Activated naive CD4-positive, alpha-beta T cell treated with anti-CD3 and anti-CD28 coated beads, Interleukin-2, amount 50 U/mL, for 72 hours (primary cell): Measurements from ENCODE around the gene LRRC3C. TPM values are rescaled to one million over a fixed set of nuclear protein-coding genes. Genes with fewer than 3 reads are reported as not detected.
A peak's percentile ranks its signal among the peaks of the same experiment; 100 is the strongest.
"Not testable (repeated sequence)": the region's sequence is repeated elsewhere in the genome, so short reads cannot be mapped to it uniquely, and the experiment has no call there.

Experiments used
- ATAC-seq, 2 donors: fragments of 150-1000 bp; cut with Tn5 transposase; 2 replicates each; pipeline ENCODE4 v1.10.0; 2021; ENCODE audit warnings: mild to moderate bottlenecking in 2 of 2, moderate library complexity in 2 of 2
- DNase-seq, 2 donors: peaks; one replicate each; pipeline ENCODE4 v3.0.0; 2021 to 2022; ENCODE audit warnings: low spot score in 2 of 2
- H3K27ac Mint-ChIP-seq, 2 donors: one replicate each; pipeline ENCODE4 v1.8.0; 2022; ENCODE audit warnings: mild to moderate bottlenecking in 2 of 2, mixed read lengths in 2 of 2
- H3K36me3 Mint-ChIP-seq, 2 donors: one replicate each; pipeline ENCODE4 v1.8.0; 2022; ENCODE audit warnings: mixed read lengths in 2 of 2
- H3K9me3 Mint-ChIP-seq, 2 donors: one replicate each; pipeline ENCODE4 v1.8.0; 2022; ENCODE audit warnings: mixed read lengths in 2 of 2
- total RNA-seq, 2 donors: library from RNA; stranded (reverse); gene quantifications; one replicate each; pipeline ENCODE4 v1.2.3, GENCODE V29; 2022

Gene LRRC3C, protein sequence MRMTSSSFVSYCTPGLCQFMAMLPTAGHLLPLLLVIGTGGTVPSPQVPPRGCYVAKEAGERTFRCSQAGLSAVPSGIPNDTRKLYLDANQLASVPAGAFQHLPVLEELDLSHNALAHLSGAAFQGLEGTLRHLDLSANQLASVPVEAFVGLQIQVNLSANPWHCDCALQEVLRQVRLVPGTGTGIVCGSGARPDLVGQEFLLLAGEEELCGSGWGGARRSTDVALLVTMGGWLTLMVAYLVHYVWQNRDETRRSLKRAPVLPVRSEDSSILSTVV
- total RNA-seq = not detected

DNA sequence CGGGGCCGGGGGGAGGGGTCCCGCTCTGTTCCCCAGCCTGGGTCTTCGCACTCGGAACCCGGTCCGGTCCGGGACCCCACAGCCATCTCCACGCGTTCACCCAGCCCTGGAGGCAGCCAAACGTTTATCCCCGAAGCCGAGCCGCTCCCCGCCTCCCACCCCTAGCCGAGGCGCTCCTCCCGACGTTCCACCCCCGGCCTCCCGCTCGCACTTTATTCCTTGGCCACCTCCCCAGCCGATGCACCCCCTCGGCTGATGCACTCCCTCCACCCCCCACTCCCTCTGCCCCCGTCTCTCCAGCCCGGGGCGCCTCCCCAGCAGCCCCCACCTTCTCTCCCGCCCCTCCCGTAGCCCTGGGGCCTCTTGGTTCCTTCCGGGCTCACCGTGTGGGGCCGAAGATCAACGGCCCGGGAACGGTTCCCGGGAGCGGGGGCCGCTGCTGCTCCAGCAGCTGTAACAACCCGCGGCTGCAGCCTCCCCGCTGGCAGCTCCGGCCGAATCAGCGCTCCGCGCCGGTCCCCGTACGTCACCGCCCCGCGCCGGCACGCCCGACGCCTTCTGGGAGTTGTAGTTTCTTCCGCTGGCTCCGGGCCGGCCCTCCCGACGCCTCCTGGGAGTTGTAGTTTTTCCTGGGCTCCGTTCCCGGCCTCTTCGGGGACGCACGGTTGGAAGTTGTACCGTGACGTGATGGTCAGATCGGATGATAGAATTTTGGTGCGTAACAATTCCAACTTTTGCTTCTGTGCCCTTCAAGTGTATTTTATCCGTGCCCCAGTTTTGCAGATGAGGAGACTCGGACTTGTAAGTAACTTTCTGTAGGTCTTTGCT, at the start of gene LRRC3C, which contains the start of gene ORMDL3:
Gene LRRC3C (plus strand): TSS at position 632 of the 828 bp plus-strand sequence. CDS start 13,792 bp downstream, outside the sequence.
Gene ORMDL3 (minus strand): TSS at position 501 of the 828 bp plus-strand sequence. CDS start 3,398 bp downstream, outside the sequence.
- Mint-ChIP-seq H3K27ac (peak within 1 kb of the TSS; percentile 94 to 96), H3K9me3 (no peaks in the 10 kb centered on the region)
- peak; percentile 93 to 95 for ATAC-seq

DNA sequence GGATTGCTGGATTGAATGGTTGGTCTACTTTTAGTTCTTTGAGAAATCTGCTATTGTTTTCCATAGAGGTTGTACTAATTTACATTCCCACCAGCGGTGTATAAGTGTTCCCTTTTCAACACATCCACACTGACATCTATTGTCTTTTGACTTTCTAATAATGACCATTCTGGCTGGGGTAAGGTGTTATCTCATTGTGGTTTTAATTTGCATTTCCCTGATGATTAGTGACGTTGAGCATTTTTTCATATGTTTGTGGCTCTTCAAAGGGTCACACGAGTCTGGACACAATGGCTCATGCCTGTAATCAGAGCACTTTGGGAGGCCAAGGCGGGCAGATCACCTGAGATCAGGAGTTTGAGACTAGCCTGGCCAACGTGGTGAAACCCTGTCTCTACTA, 41.4 kb upstream of the LRRC3C start:
- H3K27ac Mint-ChIP-seq, DNase-seq, H3K9me3 Mint-ChIP-seq, H3K36me3 Mint-ChIP-seq, ATAC-seq: not testable (repeated sequence)

More for the DNA sequence above, at the start of gene LRRC3C, which contains the start of gene ORMDL3:
- peaks cover 12 to 22% of the 10 kb centered on the region in 2 donors for H3K36me3 Mint-ChIP-seq
- peak; percentile 92 to 94 for DNase-seq

DNA sequence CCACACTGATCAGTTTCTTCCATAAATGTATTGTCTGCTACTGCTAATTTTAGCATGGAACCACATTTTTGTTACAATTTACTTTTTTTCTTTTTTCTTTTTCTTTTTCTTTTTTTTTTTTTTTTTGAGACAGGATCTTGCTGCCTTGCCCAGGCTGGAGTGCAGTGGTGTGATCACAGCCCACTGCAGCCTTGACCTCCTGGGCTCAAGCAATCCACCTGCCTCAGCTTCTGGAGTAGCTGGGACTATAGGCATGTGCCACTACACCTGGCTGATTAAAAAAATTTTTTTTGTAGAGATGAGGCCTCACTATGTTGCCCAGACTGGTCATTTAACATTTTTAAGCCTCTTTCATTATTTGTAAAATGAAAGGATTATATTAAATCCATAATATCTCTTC, 40.5 kb upstream of the LRRC3C start:
- Mint-ChIP-seq H3K27ac (no peak overlapping the region), H3K9me3 (no peaks in the 10 kb centered on the region), H3K36me3 (no peaks in the 10 kb centered on the region)
- no peak for ATAC-seq
- DNase-seq = no peak

DNA sequence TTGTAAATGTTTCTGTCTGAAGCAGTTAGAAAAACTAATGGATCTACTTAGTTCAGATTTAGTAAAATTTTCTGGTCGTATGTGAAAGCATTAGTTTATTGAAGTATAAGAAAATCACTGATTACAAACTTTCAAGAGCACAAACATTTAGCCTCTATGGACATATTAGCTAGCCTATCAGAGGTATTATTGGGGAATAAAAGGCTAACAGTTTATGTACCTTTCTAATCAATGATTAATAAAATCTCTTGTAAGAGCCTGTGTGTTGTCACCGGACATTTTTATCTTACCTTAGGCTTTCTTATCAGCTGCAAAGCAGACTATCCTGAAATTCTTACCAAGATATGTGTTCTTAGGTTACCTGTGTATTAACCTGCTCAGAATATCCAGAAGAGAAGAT, 38.3 kb upstream of the LRRC3C start:
- Mint-ChIP-seq H3K36me3 (no peaks in the 10 kb centered on the region), H3K27ac (no peak overlapping the region), H3K9me3 (no peaks in the 10 kb centered on the region)
- no peak for DNase-seq
- no peak for ATAC-seq

DNA sequence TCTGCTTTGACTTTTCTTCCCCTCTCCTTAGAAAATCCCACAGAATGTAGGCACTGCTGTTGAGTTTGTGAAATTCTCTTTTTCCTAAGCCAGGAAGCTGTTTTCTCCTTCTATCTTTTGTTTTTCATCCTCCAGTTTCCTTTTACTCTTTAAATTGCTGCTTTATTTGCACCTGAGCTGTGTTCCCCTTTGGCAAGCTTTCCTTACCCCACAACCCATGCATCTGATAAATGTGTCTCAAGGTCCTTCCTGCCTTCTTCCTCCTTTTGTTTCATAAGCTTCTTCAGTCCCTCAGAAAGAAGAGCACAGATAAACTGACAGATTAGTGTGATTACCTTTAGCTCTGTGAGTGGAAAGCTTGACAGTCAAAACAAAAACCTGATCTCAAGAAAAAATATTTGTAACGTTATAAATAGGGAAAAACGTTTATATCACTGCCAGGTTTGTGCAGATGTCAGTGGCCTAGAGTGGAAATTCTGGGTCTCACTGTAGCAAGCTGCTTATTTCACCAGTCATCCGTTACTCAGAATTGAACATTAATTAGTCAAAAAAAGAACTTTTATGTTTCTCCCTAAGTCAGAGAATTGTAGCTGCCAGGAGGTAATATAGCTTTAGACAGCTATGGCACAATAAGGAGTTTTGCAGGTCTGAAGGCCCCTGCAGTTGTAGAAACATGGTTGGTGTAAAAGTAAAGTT, 32.7 kb upstream of the LRRC3C start:
- DNase-seq (no peak), ATAC-seq (peak in 1 of 2 donors; percentile 71)
- H3K9me3 Mint-ChIP-seq = no peaks in the 10 kb centered on the region
- H3K36me3 Mint-ChIP-seq = no peaks in the 10 kb centered on the region
- no peak overlapping the region for H3K27ac Mint-ChIP-seq

DNA sequence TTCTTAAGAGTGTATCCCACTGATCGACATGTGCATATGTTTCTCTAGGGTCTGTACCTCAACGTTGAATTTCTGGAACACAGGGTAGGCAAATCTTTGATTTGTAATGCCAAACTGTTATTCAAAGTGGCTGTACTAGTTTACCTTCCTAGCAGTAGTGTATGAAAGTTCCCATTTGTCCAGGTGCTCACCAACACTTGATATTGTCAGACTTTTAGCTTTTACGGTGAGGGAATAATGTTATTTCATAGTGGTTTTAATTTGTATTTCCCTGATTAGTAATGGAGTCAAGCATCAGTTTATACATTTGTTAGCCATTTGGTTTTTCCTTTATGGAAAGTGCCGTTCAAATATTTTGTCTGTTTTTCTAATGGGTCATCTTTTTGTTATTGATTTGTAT, 29.4 kb upstream of the LRRC3C start:
- no peak for ATAC-seq
- DNase-seq = no peak
- Mint-ChIP-seq H3K9me3 (no peaks in the 10 kb centered on the region), H3K36me3 (no peaks in the 10 kb centered on the region), H3K27ac (no peak overlapping the region)

DNA sequence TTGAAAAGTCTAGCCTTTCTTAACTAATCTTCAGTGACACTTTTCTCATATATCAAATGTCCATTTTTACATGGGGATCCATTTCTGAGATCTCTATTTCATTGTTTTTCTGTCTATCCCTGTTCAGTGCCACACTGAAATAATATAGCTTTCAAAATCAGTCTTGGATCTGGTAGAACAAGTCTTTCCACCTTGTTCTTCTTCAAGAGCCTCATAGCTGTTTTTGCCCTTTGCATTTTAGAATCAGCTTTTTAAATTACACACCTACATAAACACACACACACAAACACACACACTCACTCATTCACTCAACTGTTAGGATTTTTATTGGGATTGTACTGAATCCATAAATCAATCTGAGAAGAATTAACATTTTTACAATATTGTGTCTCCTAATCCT, 28.3 kb upstream of the LRRC3C start:
- ATAC-seq = no peak
- peaks cover 0 to 5% of the 10 kb centered on the region in 2 donors for H3K36me3 Mint-ChIP-seq
- no peak overlapping the region for H3K27ac Mint-ChIP-seq
- no peaks in the 10 kb centered on the region for H3K9me3 Mint-ChIP-seq
- DNase-seq = no peak

DNA sequence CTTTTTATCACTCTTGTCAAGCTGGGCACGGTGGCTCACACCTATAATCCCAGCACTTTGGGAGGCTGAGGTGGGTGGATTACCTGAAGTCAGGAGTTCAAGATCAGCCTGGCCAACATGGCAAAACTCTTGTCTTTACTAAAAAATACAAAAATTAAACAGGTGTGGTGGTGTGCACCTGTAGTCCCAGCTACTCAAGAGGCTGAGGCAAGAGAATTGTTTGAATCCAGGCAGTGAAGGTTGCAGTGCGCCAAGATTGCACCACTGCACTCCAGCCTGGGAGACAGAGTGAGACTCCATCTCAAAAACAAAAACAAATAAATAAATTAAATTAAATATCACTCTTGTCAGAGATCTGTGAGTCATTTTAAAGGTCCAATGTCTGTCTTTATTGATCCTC, 25.5 kb upstream of the LRRC3C start:
- not testable (repeated sequence) for DNase-seq, H3K9me3 Mint-ChIP-seq, ATAC-seq, H3K27ac Mint-ChIP-seq
- H3K36me3 Mint-ChIP-seq = peaks cover 11 to 13% of the 10 kb centered on the region in 2 donors

DNA sequence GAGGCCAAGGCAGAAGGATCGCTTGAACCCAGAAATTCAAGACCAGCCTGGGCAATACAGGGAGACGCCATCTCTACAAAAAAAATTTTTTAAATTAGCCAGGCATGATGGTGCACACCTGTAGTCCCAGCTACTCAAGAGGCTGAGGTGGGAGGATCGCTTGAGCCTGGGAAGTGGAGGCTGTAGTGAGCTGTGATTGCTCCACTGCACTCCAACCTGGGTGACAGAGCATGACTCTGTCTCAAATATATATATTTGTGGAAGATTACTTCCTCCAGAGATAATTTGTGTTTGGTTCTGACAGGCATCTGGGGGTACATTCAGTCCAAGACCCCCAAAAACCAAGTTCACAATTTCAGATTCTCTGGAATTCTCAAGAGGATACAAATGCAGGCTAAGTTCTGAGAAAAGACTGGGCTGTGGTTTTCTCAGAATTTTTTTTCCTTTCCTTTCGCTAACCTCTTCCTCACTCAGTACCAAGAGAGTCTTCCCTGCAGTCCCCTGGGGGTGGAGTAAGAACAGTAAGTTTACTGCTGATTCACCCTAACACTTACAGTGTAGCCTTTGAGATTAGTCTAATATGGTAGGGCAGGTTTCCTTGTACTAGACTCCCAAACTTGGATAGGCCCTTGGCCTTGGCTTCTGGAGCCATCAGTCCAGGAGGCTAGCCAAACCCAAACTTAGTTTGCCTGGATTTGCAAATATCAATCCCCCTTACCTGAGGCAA, 24.2 kb upstream of the LRRC3C start:
- Mint-ChIP-seq H3K36me3 (peaks cover 11 to 15% of the 10 kb centered on the region in 2 donors), H3K27ac (peak overlapping the region in 1 of 2 donors; percentile 48), H3K9me3 (no peaks in the 10 kb centered on the region)
- ATAC-seq (peak; percentile 60 to 86), DNase-seq (no peak)

DNA sequence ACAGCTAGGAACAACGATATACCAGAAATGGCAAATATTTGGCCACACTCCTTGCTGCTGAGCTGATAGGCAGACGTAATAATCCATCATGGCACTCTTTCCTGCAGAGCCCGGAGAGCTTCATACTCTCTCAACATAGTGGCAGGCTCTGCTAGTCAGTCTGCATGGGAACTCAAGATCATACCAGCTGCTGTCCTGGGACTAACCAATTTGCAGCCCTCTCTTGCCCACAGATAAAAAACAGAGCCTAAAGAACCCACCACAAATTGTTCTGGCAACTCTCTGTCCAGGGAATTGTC, 22.6 kb upstream of the LRRC3C start:
- Mint-ChIP-seq H3K27ac (peak overlapping the region in 1 of 2 donors; percentile 32), H3K36me3 (peaks cover 15 to 17% of the 10 kb centered on the region in 2 donors), H3K9me3 (no peaks in the 10 kb centered on the region)
- DNase-seq (no peak), ATAC-seq (no peak)

DNA sequence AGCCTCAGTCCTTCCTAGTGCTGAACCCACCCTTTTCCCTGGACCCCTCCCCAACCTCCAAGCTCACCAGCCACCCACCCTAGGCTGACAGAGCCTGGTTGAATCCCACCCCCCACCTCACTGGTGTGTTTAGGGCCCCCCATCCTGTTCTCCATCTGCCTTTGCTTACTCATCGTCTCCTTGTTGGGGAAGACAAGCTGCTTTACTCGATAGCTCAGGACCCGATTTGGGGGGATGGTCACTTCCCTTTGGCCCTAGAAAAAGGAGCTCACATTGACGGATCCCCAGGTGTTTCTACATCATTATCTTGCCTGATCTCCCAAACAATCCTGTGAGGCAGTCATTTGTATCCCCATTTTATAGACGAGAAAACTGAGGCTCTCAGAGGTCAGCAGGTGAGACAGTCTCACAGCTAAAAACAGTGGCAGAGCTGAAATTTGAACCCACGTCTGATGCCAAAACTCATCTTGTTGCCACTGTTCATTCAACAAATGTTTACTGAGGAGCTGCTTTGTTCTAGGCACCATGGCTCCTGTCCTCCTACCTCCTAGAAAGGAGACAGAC, 18.7 kb upstream of the LRRC3C start:
- no peak for DNase-seq
- Mint-ChIP-seq H3K27ac (peak overlapping the region; percentile 26 to 68), H3K9me3 (no peaks in the 10 kb centered on the region), H3K36me3 (peaks cover 12 to 25% of the 10 kb centered on the region in 2 donors)
- no peak for ATAC-seq

DNA sequence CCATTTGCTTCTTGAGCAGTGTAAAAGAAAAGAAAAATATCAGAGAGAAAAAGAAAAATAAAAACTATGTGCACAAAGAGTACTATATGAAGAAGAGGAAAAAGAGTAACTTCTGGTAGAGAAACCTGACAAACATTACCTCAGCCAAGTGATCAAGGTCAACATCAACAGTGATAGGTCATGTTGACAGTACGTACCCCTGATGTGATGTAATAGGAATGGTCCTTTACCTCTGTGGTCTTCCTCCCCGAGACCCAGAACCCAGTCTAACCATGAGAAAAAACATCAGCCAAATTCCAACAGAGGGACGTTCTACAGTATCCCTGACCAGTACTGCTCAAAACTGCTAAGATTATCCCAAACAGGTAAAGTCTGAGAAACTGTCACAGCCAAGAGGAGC, 13.5 kb upstream of the LRRC3C start:
- no peak overlapping the region for H3K27ac Mint-ChIP-seq
- ATAC-seq = no peak
- DNase-seq = no peak
- H3K36me3 Mint-ChIP-seq = peaks cover 10 to 18% of the 10 kb centered on the region in 2 donors
- H3K9me3 Mint-ChIP-seq = no peaks in the 10 kb centered on the region

DNA sequence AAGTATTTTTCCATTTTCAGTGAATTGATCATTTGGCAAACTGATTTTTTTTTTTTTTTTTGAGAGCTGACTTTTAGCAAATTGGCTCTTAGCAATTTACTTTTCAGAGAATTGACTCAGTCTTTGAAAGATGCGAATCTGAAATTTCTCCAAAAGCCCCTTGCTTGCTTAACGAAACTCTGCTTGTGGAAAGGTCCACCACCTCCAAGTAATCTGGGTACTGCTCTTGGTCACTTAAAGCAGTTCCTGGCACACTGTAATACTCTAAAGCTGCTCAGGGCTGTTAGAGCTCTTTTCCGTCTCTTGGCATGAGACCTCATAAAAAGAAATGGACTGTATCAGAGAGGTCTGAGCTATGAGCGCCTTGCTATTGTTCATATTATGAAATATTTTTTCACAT, 12.0 kb upstream of the LRRC3C start:
- no peak for DNase-seq
- H3K36me3 Mint-ChIP-seq = peaks cover 15 to 20% of the 10 kb centered on the region in 2 donors
- ATAC-seq = peak in 1 of 2 donors; percentile 56
- no peaks in the 10 kb centered on the region for H3K9me3 Mint-ChIP-seq
- no peak overlapping the region for H3K27ac Mint-ChIP-seq

DNA sequence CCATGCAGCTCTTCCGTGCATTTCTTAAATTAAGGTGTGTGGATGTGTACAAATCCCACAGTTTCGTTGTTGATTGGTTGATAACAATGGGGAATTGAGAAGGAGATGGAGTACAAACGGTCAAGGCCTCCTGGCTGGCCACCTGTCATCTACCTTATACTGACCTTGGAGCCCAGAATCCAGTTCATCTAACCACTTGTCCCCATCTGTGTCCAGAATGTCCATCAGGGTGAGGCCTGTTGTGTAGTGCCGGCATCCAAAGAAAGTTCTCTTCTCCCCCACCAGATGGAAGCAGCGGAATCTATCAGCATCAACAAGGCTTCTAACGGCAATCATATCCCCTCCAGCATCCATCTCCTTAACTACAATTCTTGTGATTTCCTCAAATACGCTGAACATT, 10.6 kb upstream of the LRRC3C start:
- Mint-ChIP-seq H3K9me3 (no peaks in the 10 kb centered on the region), H3K27ac (peak overlapping the region; percentile 6 to 9), H3K36me3 (peaks cover 10 to 23% of the 10 kb centered on the region in 2 donors)
- DNase-seq (no peak), ATAC-seq (no peak)

DNA sequence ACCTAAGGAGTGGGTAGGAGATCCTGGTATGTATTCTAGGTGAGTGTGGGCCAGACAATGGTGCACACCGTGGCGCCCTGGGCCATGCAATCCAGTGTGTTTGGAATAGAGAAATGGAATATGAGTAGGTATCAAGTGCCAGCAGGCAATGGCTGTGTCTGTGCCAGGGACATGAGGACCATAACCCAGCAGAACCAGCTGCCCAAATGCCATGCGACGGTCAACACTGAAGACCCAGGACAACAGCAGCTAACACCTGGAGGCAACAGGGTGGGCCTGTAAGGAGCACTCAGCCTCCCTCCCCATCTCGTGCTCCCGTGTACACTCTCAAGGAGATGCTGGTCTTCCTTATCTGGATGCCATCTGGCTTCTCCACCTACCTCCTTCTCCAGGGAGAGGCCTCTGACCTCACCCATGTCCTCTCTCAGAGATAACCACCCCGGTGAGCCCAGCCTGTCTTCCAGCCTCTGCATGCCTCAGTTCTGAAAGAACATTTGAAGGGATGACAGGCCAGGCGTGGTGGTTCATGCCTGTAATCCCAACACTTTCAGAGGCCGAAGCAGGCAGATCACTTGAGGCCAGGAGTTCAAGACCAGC, 8.3 kb upstream of the LRRC3C start:
- H3K27ac Mint-ChIP-seq = peak overlapping the region in 1 of 2 donors; percentile 74
- ATAC-seq = no peak
- no peak for DNase-seq
- H3K36me3 Mint-ChIP-seq = peaks cover 13 to 34% of the 10 kb centered on the region in 2 donors
- H3K9me3 Mint-ChIP-seq = no peaks in the 10 kb centered on the region
